ELR (cell line): ENCODE data around the gene IGHMBP2.
"Not testable (repeated sequence)": the region's sequence is repeated elsewhere in the genome, so short reads cannot be mapped to it uniquely, and the experiment has no call there.

ENCODE experiments used
- DNase-seq: peaks from one replicate; pipeline ENCODE4 v3.0.0-alpha.2; 2015; ENCODE audit warnings: low read depth

Gene IGHMBP2

GRCh38 chr11:68903288-68904247 is at the start of gene IGHMBP2, which contains the start of gene MRPL21:
Gene IGHMBP2 (plus strand): TSS chr11:68903891. CDS start chr11:68903953, 62 bp downstream.
Gene MRPL21 (minus strand): TSS chr11:68903832. CDS start chr11:68903810, 22 bp downstream.
- peak; percentile 88 for DNase-seq

GRCh38 chr11:68854273-68854958 is 49.3 kb upstream of the IGHMBP2 start:
- no peak for DNase-seq

- DNase-seq = peak; percentile 34
Observed at GRCh38 chr11:68855205-68855981, 48.3 kb upstream of the IGHMBP2 start.

GRCh38 chr11:68856425-68857030 is 47.2 kb upstream of the IGHMBP2 start:
- not testable (repeated sequence) for DNase-seq

- peak; percentile 9 for DNase-seq
Observed at GRCh38 chr11:68857037-68857586, 46.6 kb upstream of the IGHMBP2 start.

GRCh38 chr11:68859123-68859522 is 44.6 kb upstream of the IGHMBP2 start:
- no peak for DNase-seq

GRCh38 chr11:68862421-68862820 is 41.3 kb upstream of the IGHMBP2 start:
- DNase-seq = no peak

- DNase-seq = no peak
Observed at GRCh38 chr11:68863553-68864265, 40.0 kb upstream of the IGHMBP2 start.

- no peak for DNase-seq
Observed at GRCh38 chr11:68865241-68865640, 38.5 kb upstream of the IGHMBP2 start.

GRCh38 chr11:68867066-68867465 is 36.6 kb upstream of the IGHMBP2 start:
- DNase-seq = no peak

- DNase-seq = no peak
Observed at GRCh38 chr11:68868221-68868835, 35.4 kb upstream of the IGHMBP2 start.

- peak; percentile 19 for DNase-seq
Observed at GRCh38 chr11:68870470-68870869, 33.2 kb upstream of the IGHMBP2 start.

GRCh38 chr11:68872216-68873003 is 31.3 kb upstream of the IGHMBP2 start:
- DNase-seq = no peak

- DNase-seq = no peak
Observed at GRCh38 chr11:68878022-68878421, 25.7 kb upstream of the IGHMBP2 start.

GRCh38 chr11:68880851-68881250 is 22.8 kb upstream of the IGHMBP2 start:
- DNase-seq = no peak

- DNase-seq = no peak
Observed at GRCh38 chr11:68881320-68881719, 22.4 kb upstream of the IGHMBP2 start.

- DNase-seq = no peak
Observed at GRCh38 chr11:68882391-68882790, 21.3 kb upstream of the IGHMBP2 start.

- not testable (repeated sequence) for DNase-seq
Observed at GRCh38 chr11:68884827-68885226, 18.9 kb upstream of the IGHMBP2 start.

- peak; percentile 52 for DNase-seq
Observed at GRCh38 chr11:68889948-68890446, 13.7 kb upstream of the IGHMBP2 start.
